ENCODE data around the gene SSBP4.
"Not testable (repeated sequence)": the region's sequence is repeated elsewhere in the genome, so short reads cannot be mapped to it uniquely, and the experiment has no call there.

The SSBP4 gene

GRCh38 chr19:18419195-18419698 lies at the start of gene SSBP4:
Gene SSBP4, plus strand, starts transcription at chr19:18419398. Its CDS starts 251 bp downstream, at chr19:18419649.
- DNase-seq (ENCODE audit: low spot score): peak; percentile 92

GRCh38 chr19:18373407-18373891 lies 45.7 kb upstream of the SSBP4 start:
- DNase-seq (ENCODE audit: low spot score): no peak

GRCh38 chr19:18373892-18374629 lies 45.1 kb upstream of the SSBP4 start:
- DNase-seq (ENCODE audit: low spot score): peak; percentile 58

- no peak for DNase-seq (ENCODE audit: low spot score)
Observed at GRCh38 chr19:18377026-18377425, 42.2 kb upstream of the SSBP4 start.

GRCh38 chr19:18379803-18380747 lies 39.1 kb upstream of the SSBP4 start:
- DNase-seq (ENCODE audit: low spot score): peak; percentile 56

GRCh38 chr19:18380843-18381242 lies 38.4 kb upstream of the SSBP4 start:
- DNase-seq (ENCODE audit: low spot score): no peak

- not testable (repeated sequence) for DNase-seq (ENCODE audit: low spot score)
Observed at GRCh38 chr19:18383622-18384021, 35.6 kb upstream of the SSBP4 start.

GRCh38 chr19:18384775-18385174 lies 34.4 kb upstream of the SSBP4 start:
- no peak for DNase-seq (ENCODE audit: low spot score)

- DNase-seq (ENCODE audit: low spot score): no peak
Observed at GRCh38 chr19:18385359-18385674, 33.9 kb upstream of the SSBP4 start.

- DNase-seq (ENCODE audit: low spot score): peak; percentile 87
Observed at GRCh38 chr19:18385675-18386542, 33.3 kb upstream of the SSBP4 start, which contains the start of gene GDF15. Gene GDF15, plus strand, starts transcription at chr19:18386158. Its CDS starts 32 bp downstream, at chr19:18386190.

- DNase-seq (ENCODE audit: low spot score): no peak
Observed at GRCh38 chr19:18386543-18387271, 32.5 kb upstream of the SSBP4 start.

GRCh38 chr19:18388100-18388959 lies 30.9 kb upstream of the SSBP4 start:
- DNase-seq (ENCODE audit: low spot score): peak; percentile 70

GRCh38 chr19:18388960-18389725 lies 30.1 kb upstream of the SSBP4 start:
- no peak for DNase-seq (ENCODE audit: low spot score)

GRCh38 chr19:18389726-18390064 lies 29.5 kb upstream of the SSBP4 start:
- no peak for DNase-seq (ENCODE audit: low spot score)

GRCh38 chr19:18390065-18390907 lies 28.9 kb upstream of the SSBP4 start:
- no peak for DNase-seq (ENCODE audit: low spot score)

GRCh38 chr19:18391509-18392075 lies 27.6 kb upstream of the SSBP4 start:
- no peak for DNase-seq (ENCODE audit: low spot score)

- DNase-seq (ENCODE audit: low spot score): no peak
Observed at GRCh38 chr19:18392417-18392816, 26.8 kb upstream of the SSBP4 start.

GRCh38 chr19:18392926-18393325 lies 26.3 kb upstream of the SSBP4 start:
- no peak for DNase-seq (ENCODE audit: low spot score)

All from HuH-7 (cell line).